CD4-positive, alpha-beta T cell (primary cell): ENCODE results near the gene SLC24A4. TPM values are rescaled to one million over a fixed set of nuclear protein-coding genes. Genes with fewer than 3 reads are reported as not detected.

ENCODE experiments used
- ATAC-seq: fragments of 200-7000 bp; cut with Tn5 transposase; one replicate; pipeline ENCODE4 v1.10.0; 2022; ENCODE audit warnings: mild to moderate bottlenecking; ENCODE audit not compliant: poor library complexity
- CTCF ChIA-PET: fragments of 350-600 bp; sonication (Branson Sonifier 250); formaldehyde crosslinking; loops from one replicate; lab custom pipeline; 2021; ENCODE audit warnings: antibody characterized with exemption, inconsistent platforms; lab: Charles Lee
- POLR2A ChIA-PET: fragments of 350-600 bp; sonication (Branson Sonifier 250); formaldehyde crosslinking; loops from one replicate; lab custom pipeline; 2021; ENCODE audit warnings: antibody characterized with exemption, inconsistent platforms; lab: Charles Lee
- DNase-seq, 14 experiments: peaks; one replicate each; pipeline ENCODE4 v3.0.0-alpha.2; 2013 to 2020; ENCODE audit warnings: mixed read lengths in 2 of 14
- H3K27ac ChIP-seq, 2 donors: one replicate each; pipeline versions ENCODE4 v1.5.1 to v1.7.0; 2013; ENCODE audit warnings: low read length in 2 of 2, low read depth in 1 of 2, mild to moderate bottlenecking in 1 of 2
- H3K27me3 ChIP-seq, 2 experiments: 1 replicate in 1 of 2; 2 replicates in 1 of 2; pipeline versions ENCODE4 v1.6.1 to v1.7.0; 2013; ENCODE audit warnings: low read length in 2 of 2, control low read depth in 1 of 2, mild to moderate bottlenecking in 1 of 2, moderate library complexity in 1 of 2; ENCODE audit not compliant: insufficient read depth in 2 of 2, control insufficient read depth in 1 of 2
- H3K36me3 ChIP-seq: one replicate; pipeline ENCODE4 v1.6.1; 2013; ENCODE audit warnings: low read length, control low read depth; ENCODE audit not compliant: insufficient read depth
- H3K4me1 ChIP-seq: one replicate; pipeline ENCODE4 v1.6.1; 2013; ENCODE audit warnings: low read length, control low read depth; ENCODE audit not compliant: insufficient read depth
- H3K4me3 ChIP-seq: one replicate; pipeline ENCODE4 v1.5.1; 2013; ENCODE audit warnings: mild to moderate bottlenecking, low read length, moderate library complexity
- H3K9me3 ChIP-seq, 2 experiments: 1 replicate in 1 of 2; 2 replicates in 1 of 2; pipeline versions ENCODE4 v1.6.1 to v1.7.0; 2013; ENCODE audit warnings: low read length in 2 of 2, mild to moderate bottlenecking in 2 of 2, control low read depth in 1 of 2, moderate library complexity in 1 of 2; ENCODE audit not compliant: control insufficient read depth in 1 of 2, insufficient read depth in 1 of 2
- H3K27ac Mint-ChIP-seq: one replicate; pipeline ENCODE4 v1.8.0; 2020; ENCODE audit warnings: mixed read lengths
- H3K27me3 Mint-ChIP-seq: one replicate; pipeline ENCODE4 v1.8.0; 2021; ENCODE audit warnings: mixed read lengths
- H3K36me3 Mint-ChIP-seq: one replicate; pipeline ENCODE4 v1.8.0; 2021; ENCODE audit warnings: low read depth, mixed read lengths
- H3K4me1 Mint-ChIP-seq: one replicate; pipeline ENCODE4 v1.8.0; 2021; ENCODE audit warnings: low read depth, mixed read lengths
- H3K4me3 Mint-ChIP-seq: one replicate; pipeline ENCODE4 v1.8.0; 2020; ENCODE audit warnings: mild to moderate bottlenecking, mixed read lengths
- H3K9me3 Mint-ChIP-seq: one replicate; pipeline ENCODE4 v1.8.0; 2020; ENCODE audit warnings: mixed read lengths
- intact Hi-C, 2 experiments: fragments of 100-400 bp; cut with DNase I in 1 of 2; cut with micrococcal nuclease in 1 of 2; formaldehyde crosslinking; loops; one replicate each; pipeline versions ENCODE4 v1.15.1 to v1.9.0; 2023 to 2025; cut with DNase I, micrococcal nuclease
- total RNA-seq, 174 experiments: library from RNA in 2 of 174; stranded (reverse) in 2 of 174; gene quantifications; one replicate each; pipeline ENCODE4 v1.2.3 and lab custom pipeline; 2021 to 2026
- TF ChIP-seq, protein P1 (sequence below): fragments of 200-600 bp; IDR thresholded peaks from one replicate; pipeline ENCODE4 v1.8.0; 2022; ENCODE audit warnings: antibody characterized with exemption, mild to moderate bottlenecking

SLC24A4 gene
- total RNA-seq, 2 experiments from 2014 or later: 0.11 to 0.19 TPM

DNA sequence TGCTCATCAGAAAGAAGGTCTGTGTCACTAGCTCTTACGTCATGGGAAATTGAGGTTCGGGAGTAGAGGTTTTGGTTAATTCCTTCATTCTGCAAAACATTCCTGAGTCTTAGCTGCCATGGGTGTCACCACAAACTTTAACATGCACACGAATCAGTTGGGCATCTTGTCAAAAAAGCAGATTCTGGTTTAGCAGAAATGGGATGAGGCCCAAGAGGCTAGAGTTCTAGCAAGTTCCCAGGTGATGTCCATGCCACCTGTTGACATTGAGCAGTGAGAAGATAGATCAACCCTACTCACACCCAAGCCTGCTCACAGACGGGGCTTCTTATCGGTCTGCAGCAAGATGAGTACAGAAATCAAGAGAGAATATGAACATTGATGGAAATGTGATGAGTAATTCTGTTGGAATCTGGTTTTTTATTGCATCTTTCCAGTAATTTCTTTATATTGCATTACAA lies 179.0 kb downstream of the SLC24A4 start:
- Mint-ChIP-seq H3K4me3 (no peak overlapping the region), H3K36me3 (no peaks in the 10 kb centered on the region), H3K27me3 (no peaks in the 10 kb centered on the region), H3K27ac (no peak overlapping the region), H3K9me3 (no peaks in the 10 kb centered on the region), H3K4me1 (peaks cover 13% of the 10 kb centered on the region)
- peaks cover 0 to 3% of the 10 kb centered on the region in 2 experiments for H3K9me3 ChIP-seq
- no peaks in the 10 kb centered on the region for H3K27me3 ChIP-seq
- H3K27ac ChIP-seq: no peak overlapping the region
- peaks cover 5% of the 10 kb centered on the region for H3K4me1 ChIP-seq
- no peaks in the 10 kb centered on the region for H3K36me3 ChIP-seq
- CTCF ChIA-PET: no interaction called here
- no peak overlapping the region for H3K4me3 ChIP-seq
- DNase-seq (no peak), ATAC-seq (no peak)
- intact Hi-C loops: no loop called here
- POLR2A ChIA-PET: no interaction called here
- TF ChIP-seq, protein P1, sequence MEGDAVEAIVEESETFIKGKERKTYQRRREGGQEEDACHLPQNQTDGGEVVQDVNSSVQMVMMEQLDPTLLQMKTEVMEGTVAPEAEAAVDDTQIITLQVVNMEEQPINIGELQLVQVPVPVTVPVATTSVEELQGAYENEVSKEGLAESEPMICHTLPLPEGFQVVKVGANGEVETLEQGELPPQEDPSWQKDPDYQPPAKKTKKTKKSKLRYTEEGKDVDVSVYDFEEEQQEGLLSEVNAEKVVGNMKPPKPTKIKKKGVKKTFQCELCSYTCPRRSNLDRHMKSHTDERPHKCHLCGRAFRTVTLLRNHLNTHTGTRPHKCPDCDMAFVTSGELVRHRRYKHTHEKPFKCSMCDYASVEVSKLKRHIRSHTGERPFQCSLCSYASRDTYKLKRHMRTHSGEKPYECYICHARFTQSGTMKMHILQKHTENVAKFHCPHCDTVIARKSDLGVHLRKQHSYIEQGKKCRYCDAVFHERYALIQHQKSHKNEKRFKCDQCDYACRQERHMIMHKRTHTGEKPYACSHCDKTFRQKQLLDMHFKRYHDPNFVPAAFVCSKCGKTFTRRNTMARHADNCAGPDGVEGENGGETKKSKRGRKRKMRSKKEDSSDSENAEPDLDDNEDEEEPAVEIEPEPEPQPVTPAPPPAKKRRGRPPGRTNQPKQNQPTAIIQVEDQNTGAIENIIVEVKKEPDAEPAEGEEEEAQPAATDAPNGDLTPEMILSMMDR: no peak

- ChIA-PET CTCF (no interaction called here), POLR2A (no interaction called here)
- intact Hi-C loops: no loop called here
- no peaks in the 10 kb centered on the region for H3K9me3 Mint-ChIP-seq
- no peak overlapping the region for H3K27ac ChIP-seq
- no peaks in the 10 kb centered on the region for H3K36me3 Mint-ChIP-seq
- H3K9me3 ChIP-seq: peaks cover 0 to 3% of the 10 kb centered on the region in 2 experiments
- H3K36me3 ChIP-seq: no peaks in the 10 kb centered on the region
- H3K4me1 ChIP-seq: peaks cover 9% of the 10 kb centered on the region
- no peak overlapping the region for H3K27ac Mint-ChIP-seq
- no peaks in the 10 kb centered on the region for H3K27me3 ChIP-seq
- H3K4me1 Mint-ChIP-seq: peaks cover 20% of the 10 kb centered on the region
- no peak overlapping the region for H3K4me3 Mint-ChIP-seq
- TF ChIP-seq, protein P1: no peak
- DNase-seq (no peak), ATAC-seq (no peak)
- H3K4me3 ChIP-seq: no peak overlapping the region
- H3K27me3 Mint-ChIP-seq: no peaks in the 10 kb centered on the region
Observed at GRCh38 chr14:92502541-92503286, 179.7 kb downstream of the SLC24A4 start.

DNA sequence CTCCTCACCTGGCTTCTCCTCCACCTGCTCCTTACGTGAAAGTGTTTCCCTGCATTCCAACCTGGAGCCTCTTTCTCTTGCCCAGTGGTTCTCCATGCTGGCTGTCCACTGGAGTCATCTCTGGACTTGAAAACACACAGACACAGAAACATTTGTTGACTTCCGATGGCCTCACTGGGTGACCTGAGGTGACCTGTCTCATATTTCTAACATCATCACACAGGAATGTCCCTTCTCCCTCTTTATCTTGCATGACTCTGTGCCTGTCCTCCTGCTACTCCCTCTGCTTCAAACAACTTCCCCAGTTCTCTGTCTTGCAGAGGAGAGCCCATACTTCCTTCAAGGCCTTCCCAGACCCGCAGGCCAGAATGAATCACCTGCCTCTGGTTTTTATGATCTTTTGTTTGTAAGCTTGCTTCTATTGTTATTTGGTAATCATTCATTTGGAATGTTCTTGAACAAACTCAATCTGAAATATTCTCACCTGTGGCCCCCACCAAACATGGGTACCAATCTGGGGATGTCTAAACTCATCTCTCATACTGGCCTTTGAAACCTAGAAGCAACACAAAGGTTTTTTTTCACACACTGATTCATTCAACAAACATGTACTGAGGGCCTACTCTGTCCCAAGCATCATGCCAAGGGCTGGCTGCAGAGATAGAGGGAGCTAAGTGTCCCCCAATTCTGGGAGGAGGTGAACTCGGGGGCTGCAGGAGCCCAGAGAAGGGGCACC lies 181.0 kb downstream of the SLC24A4 start:
- H3K36me3 Mint-ChIP-seq: no peaks in the 10 kb centered on the region
- intact Hi-C loops: no loop called here
- TF ChIP-seq, protein P1: no peak
- no peaks in the 10 kb centered on the region for H3K27me3 Mint-ChIP-seq
- Histone ChIP-seq H3K27me3 (no peaks in the 10 kb centered on the region), H3K27ac (no peak overlapping the region), H3K9me3 (peaks cover 0 to 3% of the 10 kb centered on the region in 2 experiments), H3K36me3 (no peaks in the 10 kb centered on the region), H3K4me1 (peaks cover 9% of the 10 kb centered on the region), H3K4me3 (no peak overlapping the region)
- H3K9me3 Mint-ChIP-seq: no peaks in the 10 kb centered on the region
- peaks cover 20% of the 10 kb centered on the region for H3K4me1 Mint-ChIP-seq
- ATAC-seq (no peak), DNase-seq (peak in 2 of 14 experiments; percentile 55 to 64)
- H3K27ac Mint-ChIP-seq: no peak overlapping the region
- POLR2A ChIA-PET: no interaction called here
- no peak overlapping the region for H3K4me3 Mint-ChIP-seq
- CTCF ChIA-PET: interaction anchor here (0.6 kb wide), 1 partner anchor 72 kb away, joined by 3 read pairs; no protein-coding TSS in a partner anchor
